Measurements from ENCODE around the gene LMF1.
"Not testable (repeated sequence)": the region's sequence is repeated elsewhere in the genome, so short reads cannot be mapped to it uniquely, and the experiment has no call there.

Gene LMF1

DNA sequence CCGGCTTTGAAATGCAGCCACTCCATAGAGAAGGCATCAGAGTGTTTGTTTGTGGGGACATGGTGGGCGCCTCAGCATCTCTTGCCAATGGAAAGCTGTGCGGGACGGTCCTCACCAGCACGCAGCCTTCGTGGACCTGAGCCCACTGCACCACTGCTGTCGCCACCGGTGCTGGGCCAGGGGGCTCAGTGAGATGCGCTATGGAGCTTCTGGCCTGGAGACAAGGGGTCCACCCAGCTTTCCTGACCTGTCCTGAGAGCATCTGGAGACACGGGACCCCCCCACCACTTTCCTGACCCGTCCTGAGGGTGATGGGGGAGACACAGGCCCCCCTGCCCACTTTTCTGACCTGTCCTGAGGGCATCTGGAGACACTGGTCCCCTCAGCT, 79.4 kb downstream of the LMF1 start:
- no peak overlapping the region for H3K4me3 ChIP-seq (ENCODE audit: low read depth, low read length)
- TF ChIP-seq MYC (IDR thresholded peaks at IDR 0.05; ENCODE audit: low read depth, low read length) (no peak), POLR2A (IDR thresholded peaks at IDR 0.05; ENCODE audit: extremely low read depth, insufficient read length) (no peak)
- TF ChIP-seq, protein P1, sequence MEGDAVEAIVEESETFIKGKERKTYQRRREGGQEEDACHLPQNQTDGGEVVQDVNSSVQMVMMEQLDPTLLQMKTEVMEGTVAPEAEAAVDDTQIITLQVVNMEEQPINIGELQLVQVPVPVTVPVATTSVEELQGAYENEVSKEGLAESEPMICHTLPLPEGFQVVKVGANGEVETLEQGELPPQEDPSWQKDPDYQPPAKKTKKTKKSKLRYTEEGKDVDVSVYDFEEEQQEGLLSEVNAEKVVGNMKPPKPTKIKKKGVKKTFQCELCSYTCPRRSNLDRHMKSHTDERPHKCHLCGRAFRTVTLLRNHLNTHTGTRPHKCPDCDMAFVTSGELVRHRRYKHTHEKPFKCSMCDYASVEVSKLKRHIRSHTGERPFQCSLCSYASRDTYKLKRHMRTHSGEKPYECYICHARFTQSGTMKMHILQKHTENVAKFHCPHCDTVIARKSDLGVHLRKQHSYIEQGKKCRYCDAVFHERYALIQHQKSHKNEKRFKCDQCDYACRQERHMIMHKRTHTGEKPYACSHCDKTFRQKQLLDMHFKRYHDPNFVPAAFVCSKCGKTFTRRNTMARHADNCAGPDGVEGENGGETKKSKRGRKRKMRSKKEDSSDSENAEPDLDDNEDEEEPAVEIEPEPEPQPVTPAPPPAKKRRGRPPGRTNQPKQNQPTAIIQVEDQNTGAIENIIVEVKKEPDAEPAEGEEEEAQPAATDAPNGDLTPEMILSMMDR (IDR thresholded peaks at IDR 0.05; ENCODE audit: low read depth, low read length): no peak
- TF ChIP-seq, protein P2, sequence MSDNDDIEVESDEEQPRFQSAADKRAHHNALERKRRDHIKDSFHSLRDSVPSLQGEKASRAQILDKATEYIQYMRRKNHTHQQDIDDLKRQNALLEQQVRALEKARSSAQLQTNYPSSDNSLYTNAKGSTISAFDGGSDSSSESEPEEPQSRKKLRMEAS (IDR thresholded peaks at IDR 0.05; ENCODE audit: low read depth, low read length): no peak
- DNase-seq (ENCODE audit: low read depth): no peak

- no peak for TF ChIP-seq MYC (IDR thresholded peaks at IDR 0.05; ENCODE audit: low read depth, low read length)
- TF ChIP-seq POLR2A (IDR thresholded peaks at IDR 0.05; ENCODE audit: extremely low read depth, insufficient read length): no peak
- TF ChIP-seq, protein P1 (IDR thresholded peaks at IDR 0.05; ENCODE audit: low read depth, low read length): no peak
- TF ChIP-seq, protein P2 (IDR thresholded peaks at IDR 0.05; ENCODE audit: low read depth, low read length): no peak
- no peak overlapping the region for H3K4me3 ChIP-seq (ENCODE audit: low read depth, low read length)
- DNase-seq (ENCODE audit: low read depth): no peak
These were observed 80.0 kb downstream of the LMF1 start for GRCh38 chr16:890716-891352.

DNA sequence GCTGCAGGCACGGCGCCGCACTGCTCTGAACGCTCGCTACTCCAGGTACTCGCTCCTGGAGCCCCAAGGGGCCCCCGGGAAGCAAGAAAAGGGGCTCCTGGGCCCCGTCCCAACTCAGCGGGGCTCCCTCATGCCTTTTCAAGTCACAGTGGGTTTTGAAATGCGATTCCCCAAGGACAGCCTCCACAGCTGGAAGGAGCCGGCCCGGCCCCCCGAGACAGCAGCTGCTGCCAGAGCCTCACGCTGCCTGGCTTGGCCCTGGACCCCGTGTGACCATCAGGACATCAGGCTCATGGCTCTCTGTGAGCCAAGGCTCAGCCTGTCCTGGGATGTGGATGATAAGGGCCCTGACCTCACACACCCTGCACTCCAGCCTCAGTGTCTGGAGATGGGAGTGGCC, 80.6 kb downstream of the LMF1 start:
- no peak for DNase-seq (ENCODE audit: low read depth)
- TF ChIP-seq, protein P2 (IDR thresholded peaks at IDR 0.05; ENCODE audit: low read depth, low read length): no peak
- TF ChIP-seq MYC (IDR thresholded peaks at IDR 0.05; ENCODE audit: low read depth, low read length): no peak
- TF ChIP-seq POLR2A (IDR thresholded peaks at IDR 0.05; ENCODE audit: extremely low read depth, insufficient read length): no peak
- TF ChIP-seq, protein P1 (IDR thresholded peaks at IDR 0.05; ENCODE audit: low read depth, low read length): no peak
- H3K4me3 ChIP-seq (ENCODE audit: low read depth, low read length): no peak overlapping the region

- H3K4me3 ChIP-seq (ENCODE audit: low read depth, low read length): no peak overlapping the region
- no peak for TF ChIP-seq POLR2A (IDR thresholded peaks at IDR 0.05; ENCODE audit: extremely low read depth, insufficient read length)
- TF ChIP-seq, protein P2 (IDR thresholded peaks at IDR 0.05; ENCODE audit: low read depth, low read length): no peak
- TF ChIP-seq, protein P1 (IDR thresholded peaks at IDR 0.05; ENCODE audit: low read depth, low read length): no peak
- no peak for TF ChIP-seq MYC (IDR thresholded peaks at IDR 0.05; ENCODE audit: low read depth, low read length)
- no peak for DNase-seq (ENCODE audit: low read depth)
These were observed 81.2 kb downstream of the LMF1 start for GRCh38 chr16:889586-889985.

- peak; percentile 23 for DNase-seq (ENCODE audit: low read depth)
These were observed 81.7 kb downstream of the LMF1 start for GRCh38 chr16:888901-889570.

DNA sequence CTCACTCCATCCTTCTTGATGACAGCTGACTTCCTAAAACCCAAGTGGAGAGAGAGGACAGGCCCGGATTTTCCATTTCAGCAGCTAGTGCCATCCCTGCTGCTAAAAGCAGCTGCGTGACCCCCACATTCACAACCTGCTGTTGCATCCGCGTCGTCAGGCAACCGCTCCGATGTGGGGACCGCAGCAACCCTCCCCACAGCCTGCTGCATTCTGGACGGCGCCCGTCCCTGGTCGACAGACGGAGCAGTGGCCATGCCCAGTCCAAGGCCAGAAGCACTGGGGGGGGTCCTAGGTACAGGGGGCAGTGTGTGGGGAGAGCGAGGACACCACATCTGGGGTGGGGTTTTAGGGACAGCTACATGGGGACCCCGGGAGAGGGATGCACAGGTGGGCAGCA, 82.3 kb downstream of the LMF1 start:
- H3K4me3 ChIP-seq (ENCODE audit: low read depth, low read length); DNase-seq (ENCODE audit: low read depth): not testable (repeated sequence)

More at GRCh38 chr16:888901-889570, 81.7 kb downstream of the LMF1 start:
- H3K4me3 ChIP-seq (ENCODE audit: low read depth, low read length): no peak overlapping the region
- TF ChIP-seq POLR2A (IDR thresholded peaks at IDR 0.05; ENCODE audit: extremely low read depth, insufficient read length) (no peak), MYC (IDR thresholded peaks at IDR 0.05; ENCODE audit: low read depth, low read length) (no peak)
- TF ChIP-seq, protein P1 (IDR thresholded peaks at IDR 0.05; ENCODE audit: low read depth, low read length): no peak
